HFF-Myc (cell line): ENCODE data around the gene OSBPL6.
A peak's percentile ranks its signal among the peaks of the same experiment; 100 is the strongest.

Experiments used
- DNase-seq: peaks from one replicate; pipeline ENCODE4 v3.0.0-alpha.2; 2011; ENCODE audit warnings: low read depth; ENCODE audit errors: extremely low read depth
- H3K4me3 ChIP-seq: replicated peaks from 2 replicates; pipeline ENCODE4 v1.5.1; 2011; ENCODE audit warnings: low read depth, mild to moderate bottlenecking, control low read depth, low read length
- CTCF ChIP-seq: IDR thresholded peaks from 2 replicates; pipeline ENCODE4 v1.5.1; 2012; ENCODE audit warnings: mild to moderate bottlenecking, low read depth, low read length, control low read depth; ENCODE audit errors: missing control alignments

Gene OSBPL6

GRCh38 chr2:178273787-178274360, 79.6 kb downstream of the OSBPL6 start:
- TF ChIP-seq CTCF = no peak
- DNase-seq = no peak
- no peak overlapping the region for H3K4me3 ChIP-seq

GRCh38 chr2:178275600-178275999, 81.3 kb downstream of the OSBPL6 start:
- no peak overlapping the region for H3K4me3 ChIP-seq
- TF ChIP-seq CTCF = no peak
- no peak for DNase-seq

GRCh38 chr2:178277741-178278197, 83.5 kb downstream of the OSBPL6 start:
- TF ChIP-seq CTCF = no peak
- H3K4me3 ChIP-seq = no peak overlapping the region
- no peak for DNase-seq

GRCh38 chr2:178279142-178279541, 84.8 kb downstream of the OSBPL6 start:
- H3K4me3 ChIP-seq = no peak overlapping the region
- DNase-seq = peak; percentile 83
- no peak for TF ChIP-seq CTCF

GRCh38 chr2:178279636-178280035, 85.3 kb downstream of the OSBPL6 start:
- no peak for DNase-seq
- TF ChIP-seq CTCF = no peak
- H3K4me3 ChIP-seq = no peak overlapping the region

- peak; percentile 67 for DNase-seq
- TF ChIP-seq CTCF = peak; percentile 59
- H3K4me3 ChIP-seq = no peak overlapping the region
Measured at GRCh38 chr2:178280244-178280852, 86.0 kb downstream of the OSBPL6 start.
